ENCODE measurements around the gene STK32C.

DNA sequence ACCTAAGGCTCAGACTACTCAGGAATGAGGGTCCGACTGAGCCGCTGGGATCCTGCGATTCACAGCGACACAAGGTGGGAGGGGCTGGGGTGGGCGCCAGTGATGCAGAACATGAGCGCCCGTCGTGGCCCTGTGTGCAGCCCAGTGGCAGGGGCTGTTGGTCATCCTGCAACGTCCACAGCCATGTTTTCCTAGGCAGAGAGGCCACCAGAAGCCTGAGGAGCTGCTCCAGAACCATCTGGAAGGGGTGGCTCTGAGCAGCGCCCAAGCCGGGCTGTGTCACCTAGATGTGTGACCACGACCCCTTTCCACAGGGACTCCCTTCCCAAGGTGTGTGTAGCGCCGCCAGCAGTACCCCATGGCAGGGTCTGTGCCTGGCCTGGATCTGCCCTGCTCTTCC, 96.5 kb downstream of the STK32C start:
- TF ChIP-seq USF2 (IDR thresholded peaks at IDR 0.05) (no peak), CBX8 (IDR thresholded peaks at IDR 0.05) (no peak)

Measured in A549 (cell line).